Smooth muscle cell of bladder (primary cell): Measurements from ENCODE around the gene NCR1. TPM values are rescaled to one million over a fixed set of nuclear protein-coding genes. Genes with fewer than 3 reads are reported as not detected.

Source experiments
- total RNA-seq: library from RNA; depleted of rRNA; stranded (reverse); fragments of >200 nt; gene quantifications from 2 replicates; pipeline ENCODE4 v1.2.3, GENCODE V29; 2014

NCR1 gene, protein sequence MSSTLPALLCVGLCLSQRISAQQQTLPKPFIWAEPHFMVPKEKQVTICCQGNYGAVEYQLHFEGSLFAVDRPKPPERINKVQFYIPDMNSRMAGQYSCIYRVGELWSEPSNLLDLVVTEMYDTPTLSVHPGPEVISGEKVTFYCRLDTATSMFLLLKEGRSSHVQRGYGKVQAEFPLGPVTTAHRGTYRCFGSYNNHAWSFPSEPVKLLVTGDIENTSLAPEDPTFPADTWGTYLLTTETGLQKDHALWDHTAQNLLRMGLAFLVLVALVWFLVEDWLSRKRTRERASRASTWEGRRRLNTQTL
- total RNA-seq, result not detected in 2 replicates

DNA sequence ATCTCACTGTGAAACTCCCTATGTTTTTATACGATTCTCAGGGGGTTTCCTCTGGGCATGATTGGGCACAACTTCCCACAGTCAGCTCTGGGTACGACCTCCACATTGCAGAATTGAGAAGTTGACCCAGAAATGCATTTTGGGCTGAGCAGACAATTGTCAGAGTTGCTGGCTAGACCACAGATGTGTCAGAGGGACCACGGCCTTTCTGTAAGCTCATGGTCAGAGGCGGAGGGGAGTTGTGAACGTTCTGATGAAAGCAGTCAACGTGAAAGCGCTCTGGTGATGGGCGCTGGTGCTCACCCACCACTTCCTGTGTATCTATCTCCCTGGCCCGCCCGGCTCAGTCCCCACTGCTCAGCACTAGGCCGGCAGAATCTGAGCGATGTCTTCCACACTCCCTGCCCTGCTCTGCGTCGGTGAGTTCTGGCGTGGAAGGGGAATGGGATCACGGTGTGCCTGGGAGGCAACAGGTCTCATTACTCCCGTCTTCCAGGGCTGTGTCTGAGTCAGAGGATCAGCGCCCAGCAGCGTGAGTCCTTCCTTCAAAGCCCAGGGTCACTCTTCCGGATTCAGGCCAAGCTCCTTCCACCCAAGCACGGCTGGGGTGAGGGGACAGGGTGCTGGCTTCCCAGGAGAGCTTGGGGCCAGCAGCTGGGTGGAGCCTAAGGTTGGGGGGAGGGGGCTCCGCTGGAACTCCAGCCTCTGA is at the start of gene NCR1:
NCR1 (plus strand) TSS at position 346 of the 709 bp plus-strand sequence; CDS start at position 386, 40 bp downstream.

DNA sequence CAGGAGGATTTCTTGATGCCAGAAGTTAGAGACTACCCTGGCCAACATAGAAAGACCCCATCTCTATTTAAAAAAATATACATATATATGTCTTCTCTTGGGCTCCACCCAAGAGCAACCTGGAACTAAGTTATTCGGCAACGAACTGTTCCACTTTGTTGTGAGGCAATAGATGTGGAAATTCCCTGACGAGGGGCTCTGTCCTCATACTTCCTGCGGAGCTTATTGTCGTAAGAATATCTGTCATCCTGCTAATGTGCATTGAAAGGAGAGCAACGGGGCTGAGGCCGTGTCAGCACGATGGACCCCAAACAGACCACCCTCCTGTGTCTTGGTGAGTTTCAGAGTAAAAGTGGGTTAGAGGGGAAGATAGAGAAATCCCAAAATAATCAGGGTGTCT is 32.0 kb upstream of the NCR1 start, which contains the start of gene FCAR:
FCAR (plus strand) TSS at position 246 of the 400 bp plus-strand sequence; CDS start at position 301, 55 bp downstream.

DNA sequence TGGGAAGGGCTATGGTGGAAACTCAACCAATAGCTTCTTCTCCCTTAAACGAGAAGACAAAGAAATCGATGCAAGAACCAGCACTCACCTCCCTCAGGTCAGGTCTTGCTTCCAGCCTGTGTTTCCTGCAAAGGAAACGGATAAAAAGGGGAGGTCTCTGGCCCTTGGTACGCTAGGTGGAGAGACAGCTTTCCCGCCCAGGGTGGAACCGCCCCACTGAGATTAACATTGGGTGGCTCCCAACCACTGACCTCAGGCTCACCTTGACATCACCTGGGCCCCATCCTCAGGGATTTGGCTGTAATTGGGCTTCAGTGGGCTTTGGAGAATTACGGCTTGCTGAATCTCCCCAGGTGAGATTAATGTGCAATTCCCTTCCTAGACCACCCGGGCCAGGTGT is 41.4 kb downstream of the NCR1 start, which contains the start of gene NLRP7:
NLRP7 (minus strand) TSS at position 150 of the 400 bp plus-strand sequence.

Other genes starting within 250 kb of the NCR1 start
- not detected in 2 replicates for gene LILRB4, start 243.2 kb upstream of the NCR1 start, total RNA-seq
- gene KIR3DL3, start 181.7 kb upstream of the NCR1 start, total RNA-seq, result not detected in 2 replicates
- gene KIR2DL3, start 167.6 kb upstream of the NCR1 start, total RNA-seq, result not detected in 2 replicates
- not detected in 2 replicates for gene KIR2DL1, start 136.4 kb upstream of the NCR1 start, total RNA-seq
- gene KIR2DL4, start 102.5 kb upstream of the NCR1 start, total RNA-seq, result not detected in 2 replicates
- gene KIR3DL1, start 89.7 kb upstream of the NCR1 start, total RNA-seq, result not detected in 2 replicates
- gene KIR2DS4, start 73.5 kb upstream of the NCR1 start, total RNA-seq, result not detected in 2 replicates
- not detected in 2 replicates for gene KIR3DL2, start 55.7 kb upstream of the NCR1 start, total RNA-seq
- not detected in 2 replicates for gene FCAR, start 31.9 kb upstream of the NCR1 start, total RNA-seq
- gene NLRP7, start 41.4 kb downstream of the NCR1 start, total RNA-seq, result not detected in 2 replicates
- 0.14 TPM in 1 of 2 replicates, not detected in the other for gene NLRP2, start 60.2 kb downstream of the NCR1 start, total RNA-seq
- gene GP6, start 132.1 kb downstream of the NCR1 start, total RNA-seq, result not detected in 2 replicates
- 4.6 and 8.7 TPM in 2 replicates for gene RDH13, start 157.0 kb downstream of the NCR1 start, total RNA-seq
- 0.09 and 0.85 TPM in 2 replicates for gene EPS8L1, start 169.7 kb downstream of the NCR1 start, total RNA-seq
- gene PPP1R12C, start 211.5 kb downstream of the NCR1 start, total RNA-seq, result 23.8 and 26.1 TPM in 2 replicates
- 1.6 and 2.7 TPM in 2 replicates for gene TNNT1, start 243.1 kb downstream of the NCR1 start, total RNA-seq